Activated CD8-positive, alpha-beta memory T cell treated with anti-CD3 and anti-CD28 coated beads for 24 hours (primary cell): Measurements from ENCODE around the gene NAIF1.
"Not testable (repeated sequence)": the region's sequence is repeated elsewhere in the genome, so short reads cannot be mapped to it uniquely, and the experiment has no call there.

Source experiments
- DNase-seq: peaks from one replicate; pipeline ENCODE4 v3.0.0-alpha.2; 2020

The NAIF1 gene

GRCh38 chr9:128066713-128067644 is at the start of gene NAIF1:
Gene NAIF1 (minus strand): TSS chr9:128067320. CDS start chr9:128067101, 219 bp downstream.
- peak; percentile 98 for DNase-seq

GRCh38 chr9:128116104-128117083 is 49.3 kb upstream of the NAIF1 start:
- DNase-seq: no peak

GRCh38 chr9:128115187-128116103 is 48.3 kb upstream of the NAIF1 start:
- no peak for DNase-seq

GRCh38 chr9:128114326-128115186 is 47.4 kb upstream of the NAIF1 start:
- DNase-seq: no peak

GRCh38 chr9:128113526-128114325 is 46.6 kb upstream of the NAIF1 start:
- no peak for DNase-seq

GRCh38 chr9:128111726-128112125 is 44.6 kb upstream of the NAIF1 start:
- DNase-seq: not testable (repeated sequence)

- no peak for DNase-seq
Observed at GRCh38 chr9:128109050-128109709, 42.1 kb upstream of the NAIF1 start.

GRCh38 chr9:128108269-128109049 is 41.3 kb upstream of the NAIF1 start:
- no peak for DNase-seq

GRCh38 chr9:128107468-128108268 is 40.5 kb upstream of the NAIF1 start:
- DNase-seq: no peak

- no peak for DNase-seq
Observed at GRCh38 chr9:128106940-128107467, 39.9 kb upstream of the NAIF1 start.

GRCh38 chr9:128106181-128106939 is 39.2 kb upstream of the NAIF1 start:
- DNase-seq: no peak

GRCh38 chr9:128105538-128106175 is 38.5 kb upstream of the NAIF1 start:
- no peak for DNase-seq

- DNase-seq: no peak
Observed at GRCh38 chr9:128104171-128104618, 37.1 kb upstream of the NAIF1 start.

- DNase-seq: no peak
Observed at GRCh38 chr9:128103589-128103962, 36.5 kb upstream of the NAIF1 start.

- DNase-seq: no peak
Observed at GRCh38 chr9:128102861-128103588, 35.9 kb upstream of the NAIF1 start.

- no peak for DNase-seq
Observed at GRCh38 chr9:128102196-128102595, 35.1 kb upstream of the NAIF1 start.
